AG04450 (cell line): ENCODE data around the gene COPG2. TPM values are rescaled to one million over a fixed set of nuclear protein-coding genes. Genes with fewer than 3 reads are reported as not detected.

Experiments
- CTCF ChIA-PET: fragments of 300-600, 350-600 bp; formaldehyde crosslinking; extraction: SDS; loops from one replicate; lab custom pipeline; 2022; ENCODE audit warnings: antibody characterized with exemption, inconsistent platforms; lab: Charles Lee
- POLR2A ChIA-PET: fragments of 350-600 bp; formaldehyde crosslinking; extraction: SDS; loops from one replicate; lab custom pipeline; 2021; ENCODE audit warnings: antibody characterized with exemption, inconsistent platforms; lab: Yijun Ruan, JAX
- DNase-seq: peaks from one replicate; pipeline ENCODE4 v3.0.0-alpha.2; 2011; ENCODE audit warnings: low read depth, low spot score
- H3K27ac ChIP-seq: one replicate; pipeline ENCODE4 v1.5.1; 2012; ENCODE audit warnings: low read depth, low read length, control low read depth
- H3K27me3 ChIP-seq: one replicate; pipeline ENCODE4 v1.6.0; 2012; ENCODE audit warnings: low read length; ENCODE audit not compliant: control insufficient read depth, insufficient read depth
- H3K4me3 ChIP-seq: 2 replicates; pipeline ENCODE4 v1.5.1; 2011; ENCODE audit warnings: mild to moderate bottlenecking, low read depth, low read length, control low read depth
- H3K9me3 ChIP-seq: 2 replicates; pipeline ENCODE4 v1.5.1; 2012; ENCODE audit warnings: low read length; ENCODE audit not compliant: control insufficient read depth, insufficient read depth
- polyA plus RNA-seq: library from polyadenylated mRNA; depleted of rRNA; stranded (reverse); fragments of >200 nt; gene quantifications from 2 replicates; pipeline ENCODE4 v1.2.3, GENCODE V29; 2011
- TF ChIP-seq, protein P1 (sequence below): IDR thresholded peaks from 2 replicates; pipeline ENCODE4 v1.5.1; 2011; ENCODE audit warnings: low read depth, low read length, control low read depth, inconsistent platforms

COPG2 gene
- polyA plus RNA-seq, 1 experiment: 40.6 TPM

GRCh38 chr7:130703851-130704250 lies 35.3 kb upstream of the COPG2 start:
- H3K27ac ChIP-seq: no peak overlapping the region
- no peak for DNase-seq
- H3K9me3 ChIP-seq: no peaks in the 10 kb centered on the region
- no peak overlapping the region for H3K4me3 ChIP-seq
- TF ChIP-seq, protein P1, sequence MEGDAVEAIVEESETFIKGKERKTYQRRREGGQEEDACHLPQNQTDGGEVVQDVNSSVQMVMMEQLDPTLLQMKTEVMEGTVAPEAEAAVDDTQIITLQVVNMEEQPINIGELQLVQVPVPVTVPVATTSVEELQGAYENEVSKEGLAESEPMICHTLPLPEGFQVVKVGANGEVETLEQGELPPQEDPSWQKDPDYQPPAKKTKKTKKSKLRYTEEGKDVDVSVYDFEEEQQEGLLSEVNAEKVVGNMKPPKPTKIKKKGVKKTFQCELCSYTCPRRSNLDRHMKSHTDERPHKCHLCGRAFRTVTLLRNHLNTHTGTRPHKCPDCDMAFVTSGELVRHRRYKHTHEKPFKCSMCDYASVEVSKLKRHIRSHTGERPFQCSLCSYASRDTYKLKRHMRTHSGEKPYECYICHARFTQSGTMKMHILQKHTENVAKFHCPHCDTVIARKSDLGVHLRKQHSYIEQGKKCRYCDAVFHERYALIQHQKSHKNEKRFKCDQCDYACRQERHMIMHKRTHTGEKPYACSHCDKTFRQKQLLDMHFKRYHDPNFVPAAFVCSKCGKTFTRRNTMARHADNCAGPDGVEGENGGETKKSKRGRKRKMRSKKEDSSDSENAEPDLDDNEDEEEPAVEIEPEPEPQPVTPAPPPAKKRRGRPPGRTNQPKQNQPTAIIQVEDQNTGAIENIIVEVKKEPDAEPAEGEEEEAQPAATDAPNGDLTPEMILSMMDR: no peak
- ChIA-PET CTCF (no interaction called here), POLR2A (no interaction called here)
- peaks cover 10% of the 10 kb centered on the region for H3K27me3 ChIP-seq

DNA sequence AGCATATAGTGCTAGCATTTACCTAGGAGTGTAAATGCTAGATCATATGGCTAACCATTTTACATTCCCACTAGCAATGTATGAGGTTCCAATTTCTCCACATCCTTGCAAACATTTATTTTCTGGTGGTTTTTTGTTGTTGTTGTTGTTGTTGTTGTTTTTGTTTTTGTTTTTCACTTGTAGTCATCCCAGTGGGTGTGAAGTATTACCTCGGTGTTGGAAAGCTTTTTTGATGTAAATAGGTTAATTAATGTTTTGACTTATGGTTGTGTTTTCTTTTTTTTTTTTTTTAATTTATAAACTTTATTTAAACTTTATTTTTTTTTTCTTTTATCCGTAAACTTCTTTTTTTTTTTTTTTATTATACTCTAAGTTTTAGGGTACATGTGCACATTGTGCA lies 33.1 kb upstream of the COPG2 start:
- ChIA-PET CTCF (no interaction called here), POLR2A (no interaction called here)
- no peak for DNase-seq
- Histone ChIP-seq H3K27ac (no peak overlapping the region), H3K27me3 (peaks cover 2% of the 10 kb centered on the region), H3K9me3 (no peaks in the 10 kb centered on the region), H3K4me3 (no peak overlapping the region)
- TF ChIP-seq, protein P1: no peak

GRCh38 chr7:130700760-130701159 lies 32.2 kb upstream of the COPG2 start:
- no peaks in the 10 kb centered on the region for H3K9me3 ChIP-seq
- TF ChIP-seq, protein P1: no peak
- POLR2A ChIA-PET: no interaction called here
- CTCF ChIA-PET: no interaction called here
- H3K27ac ChIP-seq: no peak overlapping the region
- peaks cover 2% of the 10 kb centered on the region for H3K27me3 ChIP-seq
- H3K4me3 ChIP-seq: no peak overlapping the region
- no peak for DNase-seq

DNA sequence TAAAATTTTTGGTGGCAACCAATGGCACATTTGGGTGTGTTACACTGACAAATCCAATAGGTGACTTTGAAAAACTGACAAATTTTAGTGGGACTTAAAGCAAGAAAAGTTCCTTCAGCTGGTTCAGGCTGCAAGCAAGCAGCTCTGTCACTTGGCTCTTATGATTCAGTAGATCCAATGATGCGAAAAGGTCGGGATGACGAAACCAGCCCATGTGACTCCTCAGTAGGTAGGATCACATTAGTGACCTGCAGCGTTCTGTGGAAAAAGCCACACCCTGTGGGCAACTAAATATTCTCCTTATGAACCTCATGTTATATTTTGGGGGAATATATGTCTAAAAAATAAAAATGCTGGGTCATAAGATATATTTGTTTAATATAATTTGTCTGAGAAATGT lies 31.1 kb upstream of the COPG2 start:
- Histone ChIP-seq H3K27me3 (peaks cover 2% of the 10 kb centered on the region), H3K9me3 (no peaks in the 10 kb centered on the region), H3K4me3 (no peak overlapping the region), H3K27ac (no peak overlapping the region)
- ChIA-PET CTCF (no interaction called here), POLR2A (no interaction called here)
- DNase-seq: no peak
- TF ChIP-seq, protein P1: no peak

DNA sequence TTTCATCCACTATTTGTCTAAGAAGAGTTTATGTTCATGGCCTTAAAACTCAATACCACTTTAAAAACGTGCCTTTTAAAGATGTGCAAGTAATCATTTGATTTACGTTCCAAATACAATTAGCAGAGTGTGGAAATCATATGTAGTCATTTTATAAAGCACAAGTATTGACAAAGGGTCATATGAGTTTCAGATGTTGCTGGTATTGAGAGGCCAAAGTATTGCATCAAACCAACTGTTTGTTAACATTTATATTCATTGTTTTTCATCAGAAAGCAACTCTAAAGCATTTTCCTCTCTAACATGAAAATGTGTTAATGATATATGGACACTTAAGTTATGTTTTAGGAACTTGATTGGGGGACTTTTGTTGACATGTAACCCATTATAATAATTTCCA lies 29.3 kb upstream of the COPG2 start:
- ChIA-PET CTCF (no interaction called here), POLR2A (no interaction called here)
- TF ChIP-seq, protein P1: no peak
- H3K4me3 ChIP-seq: no peak overlapping the region
- no peaks in the 10 kb centered on the region for H3K9me3 ChIP-seq
- H3K27me3 ChIP-seq: no peaks in the 10 kb centered on the region
- no peak for DNase-seq
- no peak overlapping the region for H3K27ac ChIP-seq
